Tibial artery (tissue), 4 donors: ENCODE measurements around the gene CPB2.

Experiments
- DNase-seq, 2 donors: peaks; one replicate each; pipeline ENCODE4 v3.0.0-alpha.2; 2019
- H3K27ac ChIP-seq, 2 donors: fragments of 200-600 bp; sonication (generic) in 1 of 2; 1 replicate in 1 of 2; 2 replicates in 1 of 2; pipeline ENCODE4 v1.5.1; 2018 to 2019; ENCODE audit warnings: mild to moderate bottlenecking in 1 of 2
- H3K27me3 ChIP-seq, 2 donors: fragments of 200-600 bp; sonication (generic) in 1 of 2; one replicate each; pipeline versions ENCODE4 v1.5.1 to v1.6.0; 2016 to 2019
- H3K36me3 ChIP-seq, 3 donors: fragments of 200-600 bp; sonication (generic) in 2 of 3; one replicate each; pipeline ENCODE4 v1.5.1; 2016 to 2019; ENCODE audit warnings: mild to moderate bottlenecking in 2 of 3
- H3K4me1 ChIP-seq, 4 donors: fragments of 200-600 bp; sonication (generic) in 2 of 4; 1 replicate in 3 of 4; 2 replicates in 1 of 4; pipeline ENCODE4 v1.5.1; 2016 to 2019
- H3K4me3 ChIP-seq, 2 donors: fragments of 200-600 bp; sonication (generic) in 1 of 2; 1 replicate in 1 of 2; 2 replicates in 1 of 2; pipeline ENCODE4 v1.5.1; 2018 to 2019; ENCODE audit warnings: mild to moderate bottlenecking in 2 of 2
- H3K9me3 ChIP-seq, 3 donors: fragments of 200-600 bp; sonication (generic) in 1 of 3; one replicate each; pipeline ENCODE4 v1.5.1; 2016 to 2019
- CTCF ChIP-seq, 2 experiments: fragments of 200-600 bp in 1 of 2; fragments of 450-650 bp in 1 of 2; IDR thresholded peaks; one replicate each; pipeline ENCODE4 v1.5.1; 2017 to 2019; ENCODE audit warnings: antibody characterized with exemption in 2 of 2, mild to moderate bottlenecking in 1 of 2, moderate library complexity in 1 of 2
- intact Hi-C: fragments of 100-400 bp; cut with DNase I; formaldehyde crosslinking; loops from one replicate; pipeline ENCODE4 v1.15.0; 2023; ENCODE audit warnings: low total_unique reads

The CPB2 gene

GRCh38 chr13:46006688-46007452 lies 98.0 kb downstream of the CPB2 start:
- Histone ChIP-seq H3K4me1 (no peaks in the 10 kb centered on the region), H3K27ac (no peak overlapping the region), H3K9me3 (no peaks in the 10 kb centered on the region), H3K27me3 (no peaks in the 10 kb centered on the region), H3K4me3 (no peak overlapping the region), H3K36me3 (peaks cover 50 to 65% (median 55%) of the 10 kb centered on the region in 3 donors)
- DNase-seq: no peak
- no peak for TF ChIP-seq CTCF (IDR thresholded peaks at IDR 0.05)
- intact Hi-C loops: no loop called here

- no peak for DNase-seq
- no peak overlapping the region for H3K4me3 ChIP-seq
- intact Hi-C loops: no loop called here
- no peak for TF ChIP-seq CTCF (IDR thresholded peaks at IDR 0.05)
- H3K36me3 ChIP-seq: peaks cover 52 to 67% (median 56%) of the 10 kb centered on the region in 3 donors
- no peaks in the 10 kb centered on the region for H3K9me3 ChIP-seq
- no peaks in the 10 kb centered on the region for H3K4me1 ChIP-seq
- H3K27me3 ChIP-seq: no peaks in the 10 kb centered on the region
- H3K27ac ChIP-seq: no peak overlapping the region
Observed at GRCh38 chr13:46004491-46004890, 100.3 kb downstream of the CPB2 start.
